ENCODE measurements around the gene ANTXRL. TPM values are rescaled to one million over a fixed set of nuclear protein-coding genes. Genes with fewer than 3 reads are reported as not detected.
"Not testable (repeated sequence)": the region's sequence is repeated elsewhere in the genome, so short reads cannot be mapped to it uniquely, and the experiment has no call there.

Gene ANTXRL
- total RNA-seq, 2 experiments from 2014 or later: 0.95 TPM; not detected in 1

DNA sequence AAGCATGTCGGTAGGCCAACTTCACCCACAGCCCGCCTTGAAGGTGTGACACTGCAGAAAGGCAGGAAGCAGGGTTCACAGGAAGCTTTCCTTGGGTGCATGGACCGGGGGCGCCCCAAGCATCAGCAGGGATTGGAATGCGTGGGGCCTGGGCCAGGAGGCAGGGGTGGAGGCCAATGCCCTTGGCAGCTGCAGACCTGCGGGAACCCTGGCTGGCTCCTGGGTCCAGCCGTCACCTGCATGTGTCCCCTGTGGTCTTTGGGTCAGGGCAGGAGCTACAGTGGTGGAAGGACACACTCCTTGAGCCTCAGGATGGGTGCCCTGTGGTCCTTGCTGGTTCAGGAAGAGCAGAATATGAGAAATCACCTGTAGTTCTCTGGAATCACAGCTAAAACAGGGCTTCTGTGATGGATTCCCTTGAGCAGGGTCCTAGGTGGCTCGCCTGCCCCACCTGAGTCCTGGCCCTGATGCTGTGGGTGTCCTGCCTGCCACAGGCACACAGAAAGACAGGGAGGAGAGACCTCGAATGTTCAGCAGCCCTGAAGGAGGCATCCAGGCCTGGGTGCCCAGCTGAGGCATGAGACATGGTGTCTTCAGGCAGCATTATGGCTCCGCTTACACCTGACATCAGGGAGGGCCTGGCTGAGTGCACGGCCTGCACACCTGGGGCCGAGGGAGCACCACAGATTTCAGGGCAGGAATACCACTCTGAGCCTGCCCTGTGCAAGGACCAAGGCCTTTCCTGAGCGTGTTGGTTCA lies 15.1 kb downstream of the ANTXRL start:
- ChIA-PET CTCF (ENCODE audit: unreplicated experiment) (no interaction called here), POLR2A (no interaction called here)
- Histone ChIP-seq H3K36me3 (ENCODE audit: insufficient read depth, low read length) (no peaks in the 10 kb centered on the region), H3K4me2 (ENCODE audit: low read length) (no peak overlapping the region), H3K9me3 (ENCODE audit: low read length) (no peaks in the 10 kb centered on the region), H3K27ac (ENCODE audit: low read depth, low read length, poor library complexity, severe bottlenecking) (no peak overlapping the region), H2AFZ (ENCODE audit: low read length) (no peak overlapping the region), H4K20me1 (ENCODE audit: insufficient read depth, low read length) (no peaks in the 10 kb centered on the region), H3K9me2 (ENCODE audit: insufficient read depth, low read length) (no peaks in the 10 kb centered on the region), H3K4me1 (ENCODE audit: insufficient read depth, low read length, poor library complexity, severe bottlenecking) (peaks cover 32% of the 10 kb centered on the region), H3K4me3 (ENCODE audit: low read depth, low read length, poor library complexity, severe bottlenecking) (no peak overlapping the region), H3K79me2 (ENCODE audit: insufficient read depth, low read depth, low read length) (no peaks in the 10 kb centered on the region)
- DNase-seq (ENCODE audit: low spot score): no peak
- BruUV-seq (replicated peaks): no TSS peak
- TF ChIP-seq, protein P1, sequence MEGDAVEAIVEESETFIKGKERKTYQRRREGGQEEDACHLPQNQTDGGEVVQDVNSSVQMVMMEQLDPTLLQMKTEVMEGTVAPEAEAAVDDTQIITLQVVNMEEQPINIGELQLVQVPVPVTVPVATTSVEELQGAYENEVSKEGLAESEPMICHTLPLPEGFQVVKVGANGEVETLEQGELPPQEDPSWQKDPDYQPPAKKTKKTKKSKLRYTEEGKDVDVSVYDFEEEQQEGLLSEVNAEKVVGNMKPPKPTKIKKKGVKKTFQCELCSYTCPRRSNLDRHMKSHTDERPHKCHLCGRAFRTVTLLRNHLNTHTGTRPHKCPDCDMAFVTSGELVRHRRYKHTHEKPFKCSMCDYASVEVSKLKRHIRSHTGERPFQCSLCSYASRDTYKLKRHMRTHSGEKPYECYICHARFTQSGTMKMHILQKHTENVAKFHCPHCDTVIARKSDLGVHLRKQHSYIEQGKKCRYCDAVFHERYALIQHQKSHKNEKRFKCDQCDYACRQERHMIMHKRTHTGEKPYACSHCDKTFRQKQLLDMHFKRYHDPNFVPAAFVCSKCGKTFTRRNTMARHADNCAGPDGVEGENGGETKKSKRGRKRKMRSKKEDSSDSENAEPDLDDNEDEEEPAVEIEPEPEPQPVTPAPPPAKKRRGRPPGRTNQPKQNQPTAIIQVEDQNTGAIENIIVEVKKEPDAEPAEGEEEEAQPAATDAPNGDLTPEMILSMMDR (conservative IDR thresholded peaks at IDR 0.05; ENCODE audit: low read length): no peak
- no peak for TF ChIP-seq EZH2phosphoT487 (IDR thresholded peaks at IDR 0.05; ENCODE audit: borderline replicate concordance, low read depth, low read length)
- intact Hi-C loops (cut with micrococcal nuclease; ENCODE audit: unreplicated experiment): no loop called here

DNA sequence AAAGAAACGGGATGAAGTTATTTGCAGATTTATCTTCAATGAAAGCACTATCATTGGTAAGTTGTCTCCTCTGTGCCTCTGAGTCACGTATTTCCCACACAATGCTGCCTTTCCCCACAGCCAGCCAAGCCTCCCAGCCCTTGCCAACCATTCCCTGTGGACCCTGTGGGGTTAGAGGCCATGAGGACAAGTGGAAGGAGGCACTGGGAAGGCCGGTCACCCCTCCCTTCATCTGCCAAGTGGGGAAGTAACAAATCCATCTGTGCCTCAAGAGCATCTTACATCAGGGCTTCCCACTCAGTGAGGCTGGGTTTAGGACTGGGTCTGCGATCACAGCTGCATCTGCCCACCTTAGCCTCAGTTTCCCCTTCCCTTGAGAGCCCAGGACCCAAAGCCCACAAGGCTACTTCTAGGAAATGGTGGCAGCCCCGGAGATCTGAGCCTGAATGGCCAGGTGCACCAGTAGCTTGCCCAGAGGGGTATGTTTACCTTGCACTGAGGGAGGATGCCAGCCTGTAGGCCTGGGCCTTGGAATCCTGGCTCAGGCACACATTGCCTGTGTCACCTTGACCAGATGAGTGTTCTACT lies 16.1 kb downstream of the ANTXRL start:
- intact Hi-C loops (cut with micrococcal nuclease; ENCODE audit: unreplicated experiment); H3K27ac ChIP-seq (ENCODE audit: low read depth, low read length, poor library complexity, severe bottlenecking); POLR2A ChIA-PET; DNase-seq (ENCODE audit: low spot score); H2AFZ ChIP-seq (ENCODE audit: low read length); BruUV-seq (replicated peaks); H3K4me3 ChIP-seq (ENCODE audit: low read depth, low read length, poor library complexity, severe bottlenecking); H3K36me3 ChIP-seq (ENCODE audit: insufficient read depth, low read length); CTCF ChIA-PET (ENCODE audit: unreplicated experiment); H4K20me1 ChIP-seq (ENCODE audit: insufficient read depth, low read length); H3K9me3 ChIP-seq (ENCODE audit: low read length); H3K9me2 ChIP-seq (ENCODE audit: insufficient read depth, low read length); H3K79me2 ChIP-seq (ENCODE audit: insufficient read depth, low read depth, low read length); H3K4me2 ChIP-seq (ENCODE audit: low read length): not testable (repeated sequence)
- peaks cover 27% of the 10 kb centered on the region for H3K4me1 ChIP-seq (ENCODE audit: insufficient read depth, low read length, poor library complexity, severe bottlenecking)

DNA sequence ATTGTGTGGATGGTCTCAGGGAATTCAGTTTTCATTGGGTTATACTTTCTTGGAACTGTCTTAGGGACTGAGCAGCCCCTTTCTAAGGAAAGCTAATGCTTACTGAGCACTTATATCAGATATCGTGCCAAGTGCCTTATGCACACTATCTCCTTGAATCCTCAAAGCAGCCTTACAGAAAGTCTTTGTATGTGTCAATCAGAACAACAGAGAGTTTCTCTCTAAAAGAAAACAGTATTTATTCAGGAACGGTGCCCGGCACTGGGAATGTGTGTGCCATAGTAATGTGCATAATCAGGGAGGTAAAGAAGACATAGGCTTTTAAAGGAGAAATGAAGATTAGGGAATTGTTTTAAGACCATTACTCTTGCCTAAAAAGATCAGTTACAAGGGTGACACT lies 17.3 kb downstream of the ANTXRL start:
- Histone ChIP-seq H3K9me3 (ENCODE audit: low read length) (no peaks in the 10 kb centered on the region), H3K79me2 (ENCODE audit: insufficient read depth, low read depth, low read length) (no peaks in the 10 kb centered on the region), H4K20me1 (ENCODE audit: insufficient read depth, low read length) (no peaks in the 10 kb centered on the region), H3K4me3 (ENCODE audit: low read depth, low read length, poor library complexity, severe bottlenecking) (no peak overlapping the region), H3K36me3 (ENCODE audit: insufficient read depth, low read length) (no peaks in the 10 kb centered on the region), H3K27ac (ENCODE audit: low read depth, low read length, poor library complexity, severe bottlenecking) (no peak overlapping the region), H2AFZ (ENCODE audit: low read length) (no peak overlapping the region), H3K9me2 (ENCODE audit: insufficient read depth, low read length) (no peaks in the 10 kb centered on the region), H3K4me1 (ENCODE audit: insufficient read depth, low read length, poor library complexity, severe bottlenecking) (peaks cover 17% of the 10 kb centered on the region), H3K4me2 (ENCODE audit: low read length) (no peak overlapping the region)
- intact Hi-C loops (cut with micrococcal nuclease; ENCODE audit: unreplicated experiment): no loop called here
- no TSS peak for BruUV-seq (replicated peaks)
- ChIA-PET CTCF (ENCODE audit: unreplicated experiment) (no interaction called here), POLR2A (no interaction called here)
- no peak for DNase-seq (ENCODE audit: low spot score)
- no peak for TF ChIP-seq EZH2phosphoT487 (IDR thresholded peaks at IDR 0.05; ENCODE audit: borderline replicate concordance, low read depth, low read length)
- TF ChIP-seq, protein P1 (conservative IDR thresholded peaks at IDR 0.05; ENCODE audit: low read length): no peak

DNA sequence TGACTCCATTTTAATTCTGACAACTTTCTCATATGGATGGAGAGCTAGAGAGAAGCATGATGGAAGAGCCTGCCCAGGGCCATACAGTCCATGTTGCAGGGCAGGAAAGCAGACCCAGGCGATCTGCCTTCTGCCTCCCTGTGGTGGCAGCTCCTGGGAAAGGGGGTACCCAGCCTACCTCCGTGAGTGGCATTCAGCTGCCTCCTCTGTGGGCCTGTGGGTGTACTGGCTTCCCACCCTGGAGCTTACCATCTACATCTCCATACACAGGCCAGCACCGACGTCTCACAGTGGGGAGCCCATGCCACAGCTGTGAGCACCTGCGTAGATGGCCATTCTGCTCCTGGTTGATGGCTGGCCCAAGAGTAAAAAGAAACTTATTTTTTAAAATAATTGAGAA lies 17.9 kb downstream of the ANTXRL start:
- H2AFZ ChIP-seq (ENCODE audit: low read length); CTCF ChIA-PET (ENCODE audit: unreplicated experiment); H3K9me3 ChIP-seq (ENCODE audit: low read length); BruUV-seq (replicated peaks); H3K36me3 ChIP-seq (ENCODE audit: insufficient read depth, low read length); H3K79me2 ChIP-seq (ENCODE audit: insufficient read depth, low read depth, low read length); DNase-seq (ENCODE audit: low spot score); H3K4me3 ChIP-seq (ENCODE audit: low read depth, low read length, poor library complexity, severe bottlenecking); H3K27ac ChIP-seq (ENCODE audit: low read depth, low read length, poor library complexity, severe bottlenecking); H4K20me1 ChIP-seq (ENCODE audit: insufficient read depth, low read length); POLR2A ChIA-PET; H3K9me2 ChIP-seq (ENCODE audit: insufficient read depth, low read length); intact Hi-C loops (cut with micrococcal nuclease; ENCODE audit: unreplicated experiment); H3K4me2 ChIP-seq (ENCODE audit: low read length): not testable (repeated sequence)
- H3K4me1 ChIP-seq (ENCODE audit: insufficient read depth, low read length, poor library complexity, severe bottlenecking): peaks cover 11% of the 10 kb centered on the region
